BJ (cell line): ENCODE results near the gene PRPF38A. TPM values are rescaled to one million over a fixed set of nuclear protein-coding genes. Genes with fewer than 3 reads are reported as not detected.

Experiments used
- CTCF ChIA-PET: fragments of 350-600 bp; formaldehyde crosslinking; extraction: SDS; loops from one replicate; lab custom pipeline; 2021; ENCODE audit warnings: antibody characterized with exemption, inconsistent platforms; lab: Yijun Ruan, JAX
- POLR2A ChIA-PET: fragments of 300-600 bp; sonication (Branson Sonifier 250); formaldehyde crosslinking; extraction: SDS; loops from one replicate; lab custom pipeline; 2021; ENCODE audit warnings: antibody characterized with exemption; lab: Charles Lee
- DNase-seq: peaks from one replicate; pipeline ENCODE4 v3.0.0-alpha.2; 2011; ENCODE audit warnings: low read depth
- H3K27me3 ChIP-seq: 2 replicates; pipeline ENCODE4 v1.6.0; 2011; ENCODE audit warnings: low read length; ENCODE audit not compliant: control insufficient read depth, insufficient read depth
- H3K36me3 ChIP-seq: 2 replicates; pipeline ENCODE4 v1.5.1; 2011; ENCODE audit warnings: low read length; ENCODE audit not compliant: control insufficient read depth, insufficient read depth
- H3K4me3 ChIP-seq: 2 replicates; pipeline ENCODE4 v1.5.1; 2011; ENCODE audit warnings: low read depth, mild to moderate bottlenecking, control low read depth, low read length
- CTCF ChIP-seq: IDR thresholded peaks from 2 replicates; pipeline ENCODE4 v1.5.1; 2011; ENCODE audit warnings: low read depth, mild to moderate bottlenecking, control low read depth, inconsistent platforms, low read length, moderate library complexity; ENCODE audit not compliant: insufficient read depth
- polyA plus RNA-seq: library from polyadenylated mRNA; depleted of rRNA; stranded (reverse); fragments of >200 nt; gene quantifications from 2 replicates; pipeline ENCODE4 v1.2.3, GENCODE V29; 2011

The PRPF38A gene
- polyA plus RNA-seq, 1 experiment = 14.2 TPM

DNA sequence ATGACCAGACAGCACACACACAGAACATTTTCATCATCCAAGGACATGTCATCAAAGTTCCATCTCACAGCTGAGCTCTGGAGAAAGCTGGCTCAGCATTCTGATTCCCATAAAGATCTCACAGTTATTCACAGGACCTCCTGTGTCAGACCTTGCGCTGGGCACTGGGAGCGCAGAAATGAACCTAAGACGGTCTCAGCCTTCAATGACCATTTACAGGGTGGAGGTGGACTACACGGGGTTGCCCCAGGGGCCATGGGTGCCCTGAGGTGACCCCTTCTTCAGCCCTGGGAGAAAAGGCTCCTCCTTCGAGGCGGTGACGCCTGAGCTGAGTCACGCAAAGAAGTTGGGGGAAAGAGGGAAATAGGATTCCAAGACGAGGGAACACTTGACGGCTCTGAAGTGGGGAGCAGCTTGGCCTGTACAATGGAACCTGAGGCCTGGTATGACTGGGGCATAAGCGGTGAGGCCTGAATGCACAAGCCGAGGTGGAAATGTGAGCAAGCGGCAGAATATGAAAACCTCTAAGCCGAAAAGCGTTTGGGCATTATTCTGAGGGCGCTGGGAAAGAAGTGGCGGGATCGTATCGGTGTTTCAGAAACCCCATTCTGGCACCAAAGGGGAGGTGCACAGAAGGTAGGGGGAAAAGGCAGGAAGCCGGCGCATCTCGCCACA lies 39.2 kb upstream of the PRPF38A start:
- POLR2A ChIA-PET = no interaction called here
- peak; percentile 35 for DNase-seq
- TF ChIP-seq CTCF = no peak
- H3K36me3 ChIP-seq = peaks cover 22% of the 10 kb centered on the region
- CTCF ChIA-PET = interaction anchor here (0.6 to 1.0 kb wide), 3 partner anchors 8 to 332 kb away, joined by 3 read pairs; partner anchors contain the start of gene KTI12
- no peaks in the 10 kb centered on the region for H3K27me3 ChIP-seq
- H3K4me3 ChIP-seq = peak overlapping the region; percentile 97

- POLR2A ChIA-PET = interaction anchor here (0.6 kb wide), 2 partner anchors 187 to 357 kb away, joined by 3 to 12 read pairs; no protein-coding TSS in a partner anchor
- H3K27me3 ChIP-seq = no peaks in the 10 kb centered on the region
- CTCF ChIA-PET = interaction anchor here (0.6 to 1.0 kb wide), 3 partner anchors 8 to 332 kb away, joined by 3 read pairs; partner anchors contain the start of gene KTI12
- peak within 1 kb of the TSS; percentile 97 for H3K4me3 ChIP-seq
- H3K36me3 ChIP-seq = peaks cover 15% of the 10 kb centered on the region
- peak; percentile 86 for DNase-seq
- TF ChIP-seq CTCF = no peak
These were observed 38.5 kb upstream of the PRPF38A start, which contains the start of gene CC2D1B for GRCh38 chr1:52365746-52366516. TSS of gene CC2D1B (minus strand) at chr1:52366205. CDS start at chr1:52364620, 1,585 bp downstream.

GRCh38 chr1:52366517-52366827 lies 37.9 kb upstream of the PRPF38A start:
- ChIA-PET POLR2A (interaction anchor here (0.6 kb wide), 2 partner anchors 187 to 357 kb away, joined by 3 to 12 read pairs; no protein-coding TSS in a partner anchor), CTCF (interaction anchor here (1.0 to 1.6 kb wide), 2 partner anchors 17 to 38 kb away, joined by 3 read pairs; partner anchors contain the start of genes ORC1 and PRPF38A)
- no peak for TF ChIP-seq CTCF
- DNase-seq = no peak
- H3K4me3 ChIP-seq = peak overlapping the region; percentile 97
- H3K36me3 ChIP-seq = peaks cover 11% of the 10 kb centered on the region
- no peaks in the 10 kb centered on the region for H3K27me3 ChIP-seq

DNA sequence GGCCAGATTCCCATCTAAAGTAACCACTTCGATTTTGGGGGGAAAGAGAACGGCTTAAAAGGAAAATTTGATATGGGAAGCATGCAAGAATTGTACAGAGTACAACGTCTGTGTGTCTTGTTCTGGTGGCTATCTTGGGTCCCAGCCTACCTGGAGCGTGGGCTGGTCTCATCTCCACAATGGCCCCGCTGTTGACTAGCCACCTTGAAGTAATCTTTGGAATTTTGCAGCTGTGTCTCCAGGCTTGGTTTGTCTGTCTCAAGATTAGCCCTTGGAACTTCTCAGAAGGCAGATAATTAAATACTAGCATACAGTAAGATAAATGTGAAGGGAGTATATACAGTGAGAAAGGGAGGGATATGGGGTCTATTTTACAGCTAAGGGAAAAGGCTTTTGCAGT lies 37.1 kb upstream of the PRPF38A start:
- TF ChIP-seq CTCF = no peak
- POLR2A ChIA-PET = no interaction called here
- Histone ChIP-seq H3K27me3 (no peaks in the 10 kb centered on the region), H3K36me3 (peaks cover 7% of the 10 kb centered on the region), H3K4me3 (no peak overlapping the region)
- DNase-seq = no peak
- CTCF ChIA-PET = interaction anchor here (1.6 kb wide), 1 partner anchor 37 kb away, joined by 3 read pairs; the partner anchor contains the start of genes ORC1 and PRPF38A
